Astrocyte (in vitro differentiated cells and primary cell): Measurements from ENCODE around the gene ZEB2.

ENCODE experiments used
- CTCF ChIP-seq: IDR thresholded peaks from 2 replicates; pipeline ENCODE4 v1.5.1; 2011; ENCODE audit warnings: low read depth, mild to moderate bottlenecking, inconsistent platforms, low read length, moderate library complexity; ENCODE audit not compliant: insufficient read depth
- EZH2 ChIP-seq: IDR thresholded peaks from 2 replicates; pipeline ENCODE4 v1.6.1; 2012; ENCODE audit warnings: mild to moderate bottlenecking, low read length, inconsistent platforms; ENCODE audit not compliant: insufficient read depth

DNA sequence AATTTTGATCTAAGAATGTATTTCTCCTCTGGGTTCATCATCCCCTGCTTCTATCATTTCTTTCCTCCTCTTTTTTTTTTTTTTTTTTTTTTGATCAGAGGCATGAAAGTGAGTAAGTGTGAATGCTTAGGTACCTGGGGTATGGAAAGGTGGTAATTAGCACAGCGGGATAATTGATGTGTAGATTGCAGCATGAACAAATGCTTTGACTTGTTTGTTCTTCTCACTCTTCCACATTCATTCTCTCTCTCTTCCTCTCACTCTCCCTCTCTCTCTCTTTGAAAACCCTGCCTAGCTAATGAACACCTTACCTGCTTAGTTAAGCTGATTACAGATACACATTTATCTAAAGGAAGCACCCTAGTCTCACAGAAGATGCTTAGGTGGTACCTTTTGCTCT lies 74.7 kb downstream of the ZEB2 start:
- TF ChIP-seq CTCF (no peak), EZH2 (no peak)
